ENCODE results near the gene XPC.

Gene XPC

GRCh38 chr3:14211621-14212020, 33.2 kb upstream of the XPC start:
- H3K9me3 ChIP-seq (ENCODE audit: severe bottlenecking), result no peaks in the 10 kb centered on the region
- no peak overlapping the region for H3K27ac ChIP-seq (ENCODE audit: poor library complexity, severe bottlenecking)
- no peaks in the 10 kb centered on the region for H3K4me1 ChIP-seq (ENCODE audit: insufficient read depth, poor library complexity, severe bottlenecking)
- no peaks in the 10 kb centered on the region for H3K36me3 ChIP-seq (ENCODE audit: low read depth)
- no peak overlapping the region for H3K4me3 ChIP-seq (ENCODE audit: severe bottlenecking)
- no peak for TF ChIP-seq CTCF (IDR thresholded peaks at IDR 0.05; ENCODE audit: poor library complexity, severe bottlenecking)
- ATAC-seq (ENCODE audit: low read depth), result no peak
- DNase-seq (ENCODE audit: low spot score), result no peak
- no peaks in the 10 kb centered on the region for H3K27me3 ChIP-seq (ENCODE audit: insufficient read depth, poor library complexity, severe bottlenecking)

GRCh38 chr3:14210843-14211594, 32.6 kb upstream of the XPC start:
- H3K4me1 ChIP-seq (ENCODE audit: insufficient read depth, poor library complexity, severe bottlenecking), result no peaks in the 10 kb centered on the region
- no peaks in the 10 kb centered on the region for H3K36me3 ChIP-seq (ENCODE audit: low read depth)
- H3K27ac ChIP-seq (ENCODE audit: poor library complexity, severe bottlenecking), result no peak overlapping the region
- no peak for TF ChIP-seq CTCF (IDR thresholded peaks at IDR 0.05; ENCODE audit: poor library complexity, severe bottlenecking)
- no peaks in the 10 kb centered on the region for H3K9me3 ChIP-seq (ENCODE audit: severe bottlenecking)
- no peak for ATAC-seq (ENCODE audit: low read depth)
- no peak for DNase-seq (ENCODE audit: low spot score)
- no peaks in the 10 kb centered on the region for H3K27me3 ChIP-seq (ENCODE audit: insufficient read depth, poor library complexity, severe bottlenecking)
- H3K4me3 ChIP-seq (ENCODE audit: severe bottlenecking), result no peak overlapping the region

GRCh38 chr3:14210290-14210688, 31.9 kb upstream of the XPC start:
- Histone ChIP-seq H3K27me3 (ENCODE audit: insufficient read depth, poor library complexity, severe bottlenecking) (no peaks in the 10 kb centered on the region), H3K4me1 (ENCODE audit: insufficient read depth, poor library complexity, severe bottlenecking) (no peaks in the 10 kb centered on the region), H3K27ac (ENCODE audit: poor library complexity, severe bottlenecking) (no peak overlapping the region), H3K4me3 (ENCODE audit: severe bottlenecking) (no peak overlapping the region), H3K9me3 (ENCODE audit: severe bottlenecking) (no peaks in the 10 kb centered on the region), H3K36me3 (ENCODE audit: low read depth) (no peaks in the 10 kb centered on the region)
- DNase-seq (ENCODE audit: low spot score) (no peak), ATAC-seq (ENCODE audit: low read depth) (no peak)
- TF ChIP-seq CTCF (IDR thresholded peaks at IDR 0.05; ENCODE audit: poor library complexity, severe bottlenecking), result no peak

- Histone ChIP-seq H3K27ac (ENCODE audit: poor library complexity, severe bottlenecking) (no peak overlapping the region), H3K9me3 (ENCODE audit: severe bottlenecking) (no peaks in the 10 kb centered on the region), H3K4me1 (ENCODE audit: insufficient read depth, poor library complexity, severe bottlenecking) (no peaks in the 10 kb centered on the region), H3K27me3 (ENCODE audit: insufficient read depth, poor library complexity, severe bottlenecking) (no peaks in the 10 kb centered on the region), H3K36me3 (ENCODE audit: low read depth) (no peaks in the 10 kb centered on the region), H3K4me3 (ENCODE audit: severe bottlenecking) (no peak overlapping the region)
- ATAC-seq (ENCODE audit: low read depth) (no peak), DNase-seq (ENCODE audit: low spot score) (no peak)
- no peak for TF ChIP-seq CTCF (IDR thresholded peaks at IDR 0.05; ENCODE audit: poor library complexity, severe bottlenecking)
Measured at GRCh38 chr3:14209581-14210289, 31.3 kb upstream of the XPC start.

GRCh38 chr3:14208977-14209394, 30.6 kb upstream of the XPC start:
- Histone ChIP-seq H3K27me3 (ENCODE audit: insufficient read depth, poor library complexity, severe bottlenecking) (no peaks in the 10 kb centered on the region), H3K36me3 (ENCODE audit: low read depth) (no peaks in the 10 kb centered on the region), H3K9me3 (ENCODE audit: severe bottlenecking) (no peaks in the 10 kb centered on the region), H3K27ac (ENCODE audit: poor library complexity, severe bottlenecking) (no peak overlapping the region), H3K4me1 (ENCODE audit: insufficient read depth, poor library complexity, severe bottlenecking) (no peaks in the 10 kb centered on the region), H3K4me3 (ENCODE audit: severe bottlenecking) (no peak overlapping the region)
- DNase-seq (ENCODE audit: low spot score), result no peak
- no peak for ATAC-seq (ENCODE audit: low read depth)
- no peak for TF ChIP-seq CTCF (IDR thresholded peaks at IDR 0.05; ENCODE audit: poor library complexity, severe bottlenecking)
